Stomach (tissue), 4 donors: ENCODE results near the gene TSHZ2.

Experiments
- CTCF ChIP-seq, 7 experiments: fragments of 450-650 bp in 4 of 7; fragments of 200-600 bp in 3 of 7; sonication (generic) in 3 of 7; IDR thresholded peaks; one replicate each; pipeline ENCODE4 v1.5.1; 2016 to 2019; ENCODE audit warnings: antibody characterized with exemption in 7 of 7, control low read depth in 2 of 7, mild to moderate bottlenecking in 1 of 7
- EP300 ChIP-seq: sonication (generic); formaldehyde crosslinking; IDR thresholded peaks from one replicate; pipeline ENCODE4 v1.6.1; 2017; ENCODE audit warnings: antibody characterized with exemption
- POLR2AphosphoS5 ChIP-seq, 3 donors: sonication (generic); formaldehyde crosslinking; IDR thresholded peaks; one replicate each; pipeline ENCODE4 v1.6.1; 2016; ENCODE audit warnings: antibody characterized with exemption in 3 of 3

GRCh38 chr20:53163486-53163885, 191.3 kb downstream of the TSHZ2 start:
- no peak for TF ChIP-seq EP300
- TF ChIP-seq CTCF (IDR thresholded peaks at IDR 0.05), result no peak
- TF ChIP-seq POLR2AphosphoS5 (IDR thresholded peaks at IDR 0.05), result no peak
